ENCODE measurements around the gene SPSB4.

DNA sequence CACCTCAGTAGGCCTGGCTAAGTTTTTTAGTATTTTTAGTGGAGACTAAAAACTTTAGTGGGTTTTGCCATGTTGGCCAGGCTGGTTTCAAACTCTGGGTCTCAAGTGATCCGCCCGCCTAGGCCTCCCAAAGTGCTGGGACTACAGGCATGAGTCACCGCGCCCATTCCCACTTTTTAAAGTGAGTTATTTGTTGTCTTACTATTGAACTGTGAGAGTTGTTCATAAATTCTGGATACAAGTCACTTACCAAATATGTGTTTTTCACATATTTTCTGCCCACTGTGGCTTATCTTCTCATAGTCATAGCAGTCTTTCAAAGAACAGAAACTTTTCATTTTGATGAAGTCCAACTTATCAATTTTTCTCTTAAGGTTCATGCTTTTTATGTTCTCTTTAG is 29.9 kb upstream of the SPSB4 start:
- TF ChIP-seq GABPA (IDR thresholded peaks at IDR 0.05 in 1 of 2, conservative IDR thresholded peaks at IDR 0.05 in 1 of 2) (no peak), EGR1 (IDR thresholded peaks at IDR 0.05; ENCODE audit: low read depth in 2 of 2) (no peak), TAF1 (conservative IDR thresholded peaks at IDR 0.05) (no peak)
- TF ChIP-seq, protein P1, sequence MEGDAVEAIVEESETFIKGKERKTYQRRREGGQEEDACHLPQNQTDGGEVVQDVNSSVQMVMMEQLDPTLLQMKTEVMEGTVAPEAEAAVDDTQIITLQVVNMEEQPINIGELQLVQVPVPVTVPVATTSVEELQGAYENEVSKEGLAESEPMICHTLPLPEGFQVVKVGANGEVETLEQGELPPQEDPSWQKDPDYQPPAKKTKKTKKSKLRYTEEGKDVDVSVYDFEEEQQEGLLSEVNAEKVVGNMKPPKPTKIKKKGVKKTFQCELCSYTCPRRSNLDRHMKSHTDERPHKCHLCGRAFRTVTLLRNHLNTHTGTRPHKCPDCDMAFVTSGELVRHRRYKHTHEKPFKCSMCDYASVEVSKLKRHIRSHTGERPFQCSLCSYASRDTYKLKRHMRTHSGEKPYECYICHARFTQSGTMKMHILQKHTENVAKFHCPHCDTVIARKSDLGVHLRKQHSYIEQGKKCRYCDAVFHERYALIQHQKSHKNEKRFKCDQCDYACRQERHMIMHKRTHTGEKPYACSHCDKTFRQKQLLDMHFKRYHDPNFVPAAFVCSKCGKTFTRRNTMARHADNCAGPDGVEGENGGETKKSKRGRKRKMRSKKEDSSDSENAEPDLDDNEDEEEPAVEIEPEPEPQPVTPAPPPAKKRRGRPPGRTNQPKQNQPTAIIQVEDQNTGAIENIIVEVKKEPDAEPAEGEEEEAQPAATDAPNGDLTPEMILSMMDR (IDR thresholded peaks at IDR 0.05; ENCODE audit: low read depth, low read length, missing input control) = no peak
- TF ChIP-seq, protein P2, sequence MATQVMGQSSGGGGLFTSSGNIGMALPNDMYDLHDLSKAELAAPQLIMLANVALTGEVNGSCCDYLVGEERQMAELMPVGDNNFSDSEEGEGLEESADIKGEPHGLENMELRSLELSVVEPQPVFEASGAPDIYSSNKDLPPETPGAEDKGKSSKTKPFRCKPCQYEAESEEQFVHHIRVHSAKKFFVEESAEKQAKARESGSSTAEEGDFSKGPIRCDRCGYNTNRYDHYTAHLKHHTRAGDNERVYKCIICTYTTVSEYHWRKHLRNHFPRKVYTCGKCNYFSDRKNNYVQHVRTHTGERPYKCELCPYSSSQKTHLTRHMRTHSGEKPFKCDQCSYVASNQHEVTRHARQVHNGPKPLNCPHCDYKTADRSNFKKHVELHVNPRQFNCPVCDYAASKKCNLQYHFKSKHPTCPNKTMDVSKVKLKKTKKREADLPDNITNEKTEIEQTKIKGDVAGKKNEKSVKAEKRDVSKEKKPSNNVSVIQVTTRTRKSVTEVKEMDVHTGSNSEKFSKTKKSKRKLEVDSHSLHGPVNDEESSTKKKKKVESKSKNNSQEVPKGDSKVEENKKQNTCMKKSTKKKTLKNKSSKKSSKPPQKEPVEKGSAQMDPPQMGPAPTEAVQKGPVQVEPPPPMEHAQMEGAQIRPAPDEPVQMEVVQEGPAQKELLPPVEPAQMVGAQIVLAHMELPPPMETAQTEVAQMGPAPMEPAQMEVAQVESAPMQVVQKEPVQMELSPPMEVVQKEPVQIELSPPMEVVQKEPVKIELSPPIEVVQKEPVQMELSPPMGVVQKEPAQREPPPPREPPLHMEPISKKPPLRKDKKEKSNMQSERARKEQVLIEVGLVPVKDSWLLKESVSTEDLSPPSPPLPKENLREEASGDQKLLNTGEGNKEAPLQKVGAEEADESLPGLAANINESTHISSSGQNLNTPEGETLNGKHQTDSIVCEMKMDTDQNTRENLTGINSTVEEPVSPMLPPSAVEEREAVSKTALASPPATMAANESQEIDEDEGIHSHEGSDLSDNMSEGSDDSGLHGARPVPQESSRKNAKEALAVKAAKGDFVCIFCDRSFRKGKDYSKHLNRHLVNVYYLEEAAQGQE (IDR thresholded peaks at IDR 0.05) = no peak

Data from liver (tissue), 3 donors.